Measurements from ENCODE around the gene G0S2. TPM values are rescaled to one million over a fixed set of nuclear protein-coding genes. Genes with fewer than 3 reads are reported as not detected.

The G0S2 gene
- total and polyA plus RNA-seq, 2 donors from 2014 or later, result 15.5 to 103 TPM

GRCh38 chr1:209715314-209715713 is 40.1 kb downstream of the G0S2 start:
- H3K27me3 ChIP-seq (ENCODE audit: control insufficient read depth, insufficient read depth, low read length), result no peaks in the 10 kb centered on the region
- no peaks in the 10 kb centered on the region for H3K36me3 ChIP-seq (ENCODE audit: control insufficient read depth in 2 of 3, insufficient read depth in 3 of 3, low read length in 3 of 3)
- no peak overlapping the region for H3K9ac ChIP-seq (ENCODE audit: low read length in 3 of 3)
- H3K27ac ChIP-seq (ENCODE audit: low read depth in 2 of 2, low read length in 2 of 2), result no peak overlapping the region
- H3K9me3 ChIP-seq (ENCODE audit: control insufficient read depth in 2 of 3, insufficient read depth in 1 of 3, low read length in 3 of 3), result no peaks in the 10 kb centered on the region
- TF ChIP-seq CTCF (IDR thresholded peaks at IDR 0.05; ENCODE audit: borderline replicate concordance, extremely low read depth, insufficient read depth), result no peak
- no peaks in the 10 kb centered on the region for H3K4me1 ChIP-seq (ENCODE audit: control insufficient read depth in 2 of 3, insufficient read depth in 2 of 3, low read depth in 1 of 3, low read length in 3 of 3)
- H3K4me3 ChIP-seq (ENCODE audit: low read length in 3 of 3), result no peak overlapping the region
- FAIRE-seq (no peak), DNase-seq (no peak)
- intact Hi-C loops (cut with DNase I), result no loop called here

- intact Hi-C loops (cut with DNase I), result no loop called here
- Histone ChIP-seq H3K36me3 (ENCODE audit: control insufficient read depth in 2 of 3, insufficient read depth in 3 of 3, low read length in 3 of 3) (no peaks in the 10 kb centered on the region), H3K27me3 (ENCODE audit: control insufficient read depth, insufficient read depth, low read length) (no peaks in the 10 kb centered on the region), H3K4me1 (ENCODE audit: control insufficient read depth in 2 of 3, insufficient read depth in 2 of 3, low read depth in 1 of 3, low read length in 3 of 3) (peaks cover 0 to 15% (median 6%) of the 10 kb centered on the region in 3 donors), H3K9me3 (ENCODE audit: control insufficient read depth in 2 of 3, insufficient read depth in 1 of 3, low read length in 3 of 3) (no peaks in the 10 kb centered on the region), H3K4me3 (ENCODE audit: low read length in 3 of 3) (no peak overlapping the region), H3K9ac (ENCODE audit: low read length in 3 of 3) (no peak overlapping the region), H3K27ac (ENCODE audit: low read depth in 2 of 2, low read length in 2 of 2) (no peak overlapping the region)
- FAIRE-seq (no peak), DNase-seq (no peak)
- no peak for TF ChIP-seq CTCF (IDR thresholded peaks at IDR 0.05; ENCODE audit: borderline replicate concordance, extremely low read depth, insufficient read depth)
Observed at GRCh38 chr1:209717818-209718217, 42.6 kb downstream of the G0S2 start.

DNA sequence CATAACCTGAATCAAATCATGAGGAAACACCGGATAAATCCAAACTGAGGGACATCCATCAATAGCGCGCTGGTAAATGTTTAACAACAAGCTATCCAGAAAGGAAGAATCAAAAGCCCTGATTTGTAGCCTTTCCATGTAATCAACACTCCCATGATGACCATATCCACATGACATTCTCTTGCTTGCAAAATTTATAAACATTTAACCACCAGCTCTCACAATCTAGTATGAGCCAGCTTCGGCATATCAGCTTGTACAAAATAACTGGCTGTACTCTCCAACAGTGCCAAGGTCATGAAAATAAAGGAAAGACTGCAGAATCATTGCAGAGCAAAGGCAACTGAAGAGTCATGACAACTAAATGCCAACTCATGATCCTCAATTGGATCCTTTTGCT is 45.1 kb downstream of the G0S2 start:
- no peaks in the 10 kb centered on the region for H3K36me3 ChIP-seq (ENCODE audit: control insufficient read depth in 2 of 3, insufficient read depth in 3 of 3, low read length in 3 of 3)
- intact Hi-C loops (cut with DNase I), result no loop called here
- peak overlapping the region; percentile 78 to 81 for H3K27ac ChIP-seq (ENCODE audit: low read depth in 2 of 2, low read length in 2 of 2)
- DNase-seq (no peak), FAIRE-seq (no peak)
- H3K4me3 ChIP-seq (ENCODE audit: low read length in 3 of 3), result no peak overlapping the region
- no peaks in the 10 kb centered on the region for H3K9me3 ChIP-seq (ENCODE audit: control insufficient read depth in 2 of 3, insufficient read depth in 1 of 3, low read length in 3 of 3)
- no peak for TF ChIP-seq CTCF (IDR thresholded peaks at IDR 0.05; ENCODE audit: borderline replicate concordance, extremely low read depth, insufficient read depth)
- no peak overlapping the region for H3K9ac ChIP-seq (ENCODE audit: low read length in 3 of 3)
- no peaks in the 10 kb centered on the region for H3K27me3 ChIP-seq (ENCODE audit: control insufficient read depth, insufficient read depth, low read length)
- peaks cover 0 to 30% (median 11%) of the 10 kb centered on the region in 3 donors for H3K4me1 ChIP-seq (ENCODE audit: control insufficient read depth in 2 of 3, insufficient read depth in 2 of 3, low read depth in 1 of 3, low read length in 3 of 3)

DNA sequence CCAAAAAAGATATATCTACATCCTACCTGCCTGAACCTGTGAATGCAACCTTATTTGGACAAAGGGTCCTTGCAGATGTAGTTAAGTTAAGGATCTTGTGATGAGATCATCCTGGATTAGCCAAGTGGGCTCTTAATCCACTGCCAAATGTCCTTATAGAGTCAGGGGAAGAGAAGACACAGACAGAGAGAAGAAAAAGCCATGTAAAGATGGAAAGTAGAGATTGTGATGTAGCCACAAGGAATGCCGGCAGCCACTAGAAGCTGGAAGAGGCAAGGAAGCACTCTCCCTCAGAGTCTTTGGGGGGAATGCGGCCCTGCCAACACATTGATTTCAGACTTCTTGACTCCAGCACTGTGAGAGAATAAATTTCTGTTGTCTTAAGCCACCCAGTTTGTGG is 45.6 kb downstream of the G0S2 start:
- no peak for DNase-seq
- FAIRE-seq, result no peak
- intact Hi-C loops (cut with DNase I), result no loop called here
- Histone ChIP-seq H3K4me3 (ENCODE audit: low read length in 3 of 3) (no peak overlapping the region), H3K9me3 (ENCODE audit: control insufficient read depth in 2 of 3, insufficient read depth in 1 of 3, low read length in 3 of 3) (no peaks in the 10 kb centered on the region), H3K27ac (ENCODE audit: low read depth in 2 of 2, low read length in 2 of 2) (peak overlapping the region; percentile 78 to 81), H3K36me3 (ENCODE audit: control insufficient read depth in 2 of 3, insufficient read depth in 3 of 3, low read length in 3 of 3) (no peaks in the 10 kb centered on the region), H3K4me1 (ENCODE audit: control insufficient read depth in 2 of 3, insufficient read depth in 2 of 3, low read depth in 1 of 3, low read length in 3 of 3) (peaks cover 0 to 30% (median 11%) of the 10 kb centered on the region in 3 donors), H3K27me3 (ENCODE audit: control insufficient read depth, insufficient read depth, low read length) (no peaks in the 10 kb centered on the region), H3K9ac (ENCODE audit: low read length in 3 of 3) (no peak overlapping the region)
- no peak for TF ChIP-seq CTCF (IDR thresholded peaks at IDR 0.05; ENCODE audit: borderline replicate concordance, extremely low read depth, insufficient read depth)

Measured in kidney (tissue), 14 donors.